Measurements from ENCODE around the gene ILDR1. TPM values are rescaled to one million over a fixed set of nuclear protein-coding genes. Genes with fewer than 3 reads are reported as not detected.
"Not testable (repeated sequence)": the region's sequence is repeated elsewhere in the genome, so short reads cannot be mapped to it uniquely, and the experiment has no call there.

Gene ILDR1
- total RNA-seq, result not detected

DNA sequence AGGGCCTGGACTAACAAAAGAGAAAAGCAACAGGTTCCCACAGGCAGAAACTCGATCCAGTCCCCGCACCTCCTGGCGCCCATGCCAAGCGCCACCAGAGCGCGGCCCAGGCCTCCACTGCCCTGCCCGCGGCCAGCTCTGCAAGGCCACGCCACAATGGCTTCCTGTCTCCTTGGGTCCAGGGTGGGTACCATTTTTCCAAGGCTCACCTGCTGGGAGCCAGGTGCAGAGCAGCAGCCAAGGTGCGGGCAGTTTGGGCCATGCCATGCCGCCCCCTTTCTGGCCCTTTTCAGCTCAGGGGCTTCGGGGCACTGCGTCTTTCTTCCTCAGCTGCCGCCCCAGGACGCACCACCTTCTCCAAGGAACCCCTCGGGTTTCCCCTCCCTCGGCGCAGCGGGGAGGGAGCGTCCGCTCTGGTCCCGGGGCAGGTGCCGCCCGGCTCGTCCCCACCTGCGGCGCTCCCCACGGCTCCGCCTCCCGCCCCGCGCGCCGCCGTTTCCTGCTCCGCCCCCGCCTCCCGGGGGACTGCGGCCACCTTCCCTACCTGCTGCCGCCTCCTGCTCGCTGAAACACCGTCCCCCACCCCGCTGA lies at the start of gene ILDR1:
Gene ILDR1, minus strand, starts transcription at position 437 of the 591 bp plus-strand sequence. Its CDS starts 170 bp downstream, at position 267.
- FAIRE-seq (no peak), DNase-seq (ENCODE audit: low spot score in 2 of 2) (no peak)

- DNase-seq (ENCODE audit: low spot score in 2 of 2), result no peak
These were observed 45.7 kb upstream of the ILDR1 start for GRCh38 chr3:122067588-122068240.

GRCh38 chr3:122067214-122067550 lies 45.1 kb upstream of the ILDR1 start:
- FAIRE-seq, result no peak
- DNase-seq (ENCODE audit: low spot score in 2 of 2), result no peak

More at GRCh38 chr3:122067588-122068240, 45.7 kb upstream of the ILDR1 start:
- no peak for FAIRE-seq

GRCh38 chr3:122066331-122067213 lies 44.5 kb upstream of the ILDR1 start:
- FAIRE-seq (no peak), DNase-seq (ENCODE audit: low spot score in 2 of 2) (no peak)

DNA sequence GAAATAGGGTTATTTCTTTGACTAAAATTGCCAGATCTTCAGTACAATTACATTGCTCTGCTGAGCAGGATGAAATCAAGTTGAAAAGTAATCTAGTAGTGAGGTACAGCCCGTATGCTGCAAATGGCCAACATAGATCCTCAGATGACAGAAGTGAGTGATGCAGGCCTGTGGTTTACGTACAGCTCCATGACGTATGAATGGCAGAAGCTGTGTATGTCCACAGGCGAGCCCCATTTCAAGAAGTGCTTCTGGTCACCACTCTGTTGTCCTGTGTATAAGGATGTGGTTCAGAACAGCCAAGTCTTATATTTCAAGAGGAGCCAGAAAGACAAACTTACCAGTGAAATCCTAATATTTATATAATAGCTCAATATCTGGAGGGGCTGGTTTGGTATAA lies 42.3 kb upstream of the ILDR1 start:
- DNase-seq (ENCODE audit: low spot score in 2 of 2) (no peak), FAIRE-seq (no peak)

- no peak for FAIRE-seq
- DNase-seq (ENCODE audit: low spot score in 2 of 2), result no peak
These were observed 41.9 kb upstream of the ILDR1 start for GRCh38 chr3:122063908-122064307.

DNA sequence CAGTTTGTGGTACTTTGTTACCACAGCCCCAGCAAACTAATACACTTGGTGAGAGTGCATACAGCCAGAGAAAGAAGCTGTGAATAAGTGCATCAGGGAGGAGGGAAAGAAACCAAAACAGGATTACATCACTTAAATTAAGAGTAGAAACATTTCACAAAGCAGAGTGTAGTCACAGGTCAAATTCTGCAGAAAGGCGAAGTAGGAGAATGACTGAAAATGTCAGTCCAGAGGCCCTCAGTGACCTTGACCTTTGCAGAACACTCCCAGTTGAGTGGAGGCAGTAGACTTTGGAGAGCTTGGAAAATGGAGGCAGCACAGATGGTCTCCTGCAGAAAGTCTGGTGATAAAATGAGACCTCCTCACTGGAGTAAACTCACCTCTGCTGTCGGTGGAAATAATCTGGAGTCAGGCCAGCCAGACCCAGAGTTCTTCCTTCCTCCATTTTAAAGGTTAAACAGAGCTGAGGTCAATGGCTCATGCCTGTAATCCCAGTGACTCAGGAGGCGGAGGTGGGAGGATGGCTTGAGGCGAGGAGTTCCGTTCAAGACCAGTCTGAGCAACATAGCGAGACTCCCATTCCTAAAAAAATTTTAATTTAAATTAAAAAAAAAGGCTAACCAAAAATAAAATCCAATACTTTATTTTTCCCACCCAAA lies 38.1 kb upstream of the ILDR1 start:
- DNase-seq (ENCODE audit: low spot score in 2 of 2) (no peak), FAIRE-seq (no peak)

DNA sequence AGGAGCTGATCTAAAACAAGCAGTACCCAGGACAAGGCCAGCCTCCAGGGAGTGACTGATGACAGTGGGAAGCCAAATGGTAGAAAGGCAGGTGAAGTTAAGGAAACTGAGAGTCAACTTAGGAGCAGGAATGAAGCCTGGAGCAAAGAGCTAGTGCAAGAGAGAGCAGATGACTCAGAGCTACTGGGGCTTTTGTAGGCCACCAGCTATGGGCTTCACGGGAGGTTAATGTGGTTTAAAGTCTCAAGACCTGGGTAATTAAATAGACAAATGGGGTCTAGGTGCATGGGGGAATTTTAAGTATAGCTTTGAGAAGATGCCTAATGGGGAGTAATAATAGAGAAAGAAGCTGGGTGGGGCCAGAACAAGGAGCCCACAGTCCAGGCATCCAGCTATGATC lies 36.2 kb upstream of the ILDR1 start:
- DNase-seq (ENCODE audit: low spot score in 2 of 2), result no peak
- no peak for FAIRE-seq

DNA sequence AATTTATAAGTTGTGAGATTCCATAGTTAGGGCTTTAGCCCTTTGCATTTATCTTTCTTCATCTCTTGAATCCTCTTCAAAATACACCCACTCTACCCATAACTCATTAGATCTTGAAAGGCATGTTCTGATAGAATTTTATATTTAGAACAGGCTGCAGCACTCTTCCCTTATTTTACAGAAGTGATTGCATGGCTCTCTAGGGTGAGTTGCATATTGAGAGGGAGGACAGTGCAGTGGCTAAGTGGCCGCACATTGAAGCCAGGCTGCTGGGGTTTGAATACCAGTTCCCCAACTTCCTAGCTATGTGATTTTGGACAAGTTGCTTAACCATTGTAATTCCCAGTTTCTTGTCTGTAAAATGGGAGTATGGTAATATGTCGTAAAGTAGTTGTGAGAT lies 35.6 kb upstream of the ILDR1 start:
- no peak for FAIRE-seq
- DNase-seq (ENCODE audit: low spot score in 2 of 2), result no peak

GRCh38 chr3:122055215-122055614 lies 33.2 kb upstream of the ILDR1 start, which contains the start of gene CD86:
TSS of gene CD86 (plus strand) at chr3:122055362. CDS start at chr3:122055490, 128 bp downstream.
- no peak for DNase-seq (ENCODE audit: low spot score in 2 of 2)
- FAIRE-seq, result no peak

- DNase-seq (ENCODE audit: low spot score in 2 of 2) (no peak), FAIRE-seq (no peak)
These were observed 30.9 kb upstream of the ILDR1 start for GRCh38 chr3:122052968-122053367.

DNA sequence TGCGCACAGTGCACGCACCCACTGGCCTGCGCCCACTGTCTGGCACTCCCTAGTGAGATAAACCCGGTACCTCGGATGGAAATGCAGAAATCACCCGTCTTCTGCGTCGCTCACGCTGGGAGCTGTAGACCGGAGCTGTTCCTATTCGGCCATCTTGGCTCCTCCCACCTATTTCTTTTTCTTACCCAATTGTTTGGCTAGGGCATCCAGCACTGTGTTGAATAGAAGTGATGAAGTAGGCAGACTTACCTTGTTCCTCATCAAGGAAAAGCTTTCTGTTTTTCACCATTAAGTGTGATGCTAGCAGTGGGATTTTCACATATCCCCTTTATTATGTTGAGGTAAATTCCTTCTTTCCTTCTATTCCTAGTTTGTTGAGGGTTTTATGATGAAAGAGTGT lies 25.7 kb upstream of the ILDR1 start:
- DNase-seq (ENCODE audit: low spot score in 2 of 2), result not testable (repeated sequence)

GRCh38 chr3:122047296-122047695 lies 25.2 kb upstream of the ILDR1 start:
- FAIRE-seq; DNase-seq (ENCODE audit: low spot score in 2 of 2): not testable (repeated sequence)

More for the DNA sequence above, 25.7 kb upstream of the ILDR1 start:
- not testable (repeated sequence) for FAIRE-seq

- DNase-seq (ENCODE audit: low spot score in 2 of 2) (no peak), FAIRE-seq (no peak)
These were observed 11.0 kb upstream of the ILDR1 start for GRCh38 chr3:122033023-122033422.

DNA sequence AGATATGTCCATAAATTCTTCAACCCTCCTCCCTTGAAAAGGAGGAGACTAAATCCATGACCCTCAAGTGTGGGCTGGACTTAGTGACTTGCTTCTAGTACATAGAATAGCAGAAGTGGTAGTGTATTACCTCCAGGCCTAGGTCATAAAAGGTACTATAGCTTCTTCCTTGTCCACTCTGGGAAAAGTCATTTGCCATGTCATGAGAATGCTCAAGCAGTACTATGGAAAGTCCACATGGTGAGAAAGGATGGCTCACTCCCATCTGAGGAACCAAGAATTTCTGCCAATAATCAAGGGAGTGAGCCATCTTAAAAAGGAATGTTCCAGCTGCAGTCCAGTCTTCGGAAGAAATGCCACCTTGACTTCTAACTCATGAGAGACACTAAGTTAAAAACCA lies 10.5 kb upstream of the ILDR1 start:
- DNase-seq (ENCODE audit: low spot score in 2 of 2) (no peak), FAIRE-seq (no peak)

GRCh38 chr3:122031123-122031468 lies 9.0 kb upstream of the ILDR1 start:
- no peak for DNase-seq (ENCODE audit: low spot score in 2 of 2)
- no peak for FAIRE-seq

- DNase-seq (ENCODE audit: low spot score in 2 of 2) (no peak), FAIRE-seq (no peak)
These were observed 8.5 kb upstream of the ILDR1 start for GRCh38 chr3:122030381-122031122.

DNA sequence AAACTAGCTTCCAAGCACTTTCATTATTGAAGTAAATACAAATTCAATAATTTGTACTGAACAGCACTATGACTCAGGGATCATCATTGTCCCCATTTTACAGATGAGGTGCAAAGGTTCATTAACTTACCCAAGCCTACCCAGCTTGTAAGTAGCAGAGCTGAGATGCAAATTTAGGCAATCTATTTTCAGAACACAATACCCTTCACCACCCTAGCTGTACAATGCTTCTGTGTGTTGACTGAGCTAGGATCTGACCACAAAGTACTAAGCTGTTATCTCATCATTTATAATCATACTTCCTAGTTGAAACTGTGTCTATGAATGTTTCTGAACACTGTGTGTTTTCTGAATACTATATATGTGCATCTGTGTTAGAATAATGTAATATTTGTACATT lies 3.2 kb upstream of the ILDR1 start:
- FAIRE-seq (no peak), DNase-seq (ENCODE audit: low spot score in 2 of 2) (no peak)

DNA sequence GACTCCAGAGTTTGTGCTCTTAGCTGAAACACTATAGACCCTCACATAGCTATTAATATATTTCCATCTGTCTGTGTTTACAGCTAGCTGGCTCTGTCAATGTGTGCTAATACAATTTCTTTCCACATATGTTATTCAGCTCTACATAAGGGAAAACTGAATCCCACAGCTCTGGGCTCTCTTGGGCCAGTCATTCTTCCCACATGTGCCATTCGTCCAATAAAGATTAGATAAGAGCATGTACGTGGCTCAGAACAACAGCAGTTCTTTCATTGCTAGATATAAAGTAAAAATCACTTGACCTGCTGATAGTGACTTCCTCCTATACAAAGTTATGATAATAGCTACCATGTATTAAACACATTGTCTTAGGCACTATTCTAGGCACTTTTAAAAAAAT lies 2.8 kb upstream of the ILDR1 start:
- no peak for FAIRE-seq
- DNase-seq (ENCODE audit: low spot score in 2 of 2), result no peak

- no peak for FAIRE-seq
- no peak for DNase-seq (ENCODE audit: low spot score in 2 of 2)
These were observed 1.4 kb upstream of the ILDR1 start for GRCh38 chr3:122023335-122023910.

Measured in frontal cortex (tissue), 4 donors.